HEK293 (cell line): ENCODE measurements around the gene ENGASE.

Experiments used
- CTCF ChIA-PET: fragments of 350-600 bp; formaldehyde crosslinking; extraction: SDS; loops from one replicate; lab custom pipeline; 2021; ENCODE audit warnings: antibody characterized with exemption; lab: Yijun Ruan, JAX
- POLR2A ChIA-PET: fragments of 300-600 bp; formaldehyde crosslinking; extraction: SDS; loops from one replicate; lab custom pipeline; 2020; ENCODE audit warnings: antibody characterized with exemption, inconsistent platforms; lab: Yijun Ruan, JAX
- H3K27ac ChIP-seq: fragments of 200-500 bp; sonication (Bioruptor generic); 2 replicates; pipeline ENCODE4 v1.5.1; 2014; ENCODE audit warnings: low read depth, low read length, control low read depth, inconsistent platforms; ENCODE audit errors: extremely low read depth
- H3K36me3 ChIP-seq, 2 experiments: fragments of 200-500 bp in 1 of 2; sonication (Bioruptor generic) in 1 of 2; 1 replicate in 1 of 2; 2 replicates in 1 of 2; pipeline ENCODE4 v1.5.1; 2014 to 2017; ENCODE audit warnings: inconsistent platforms in 2 of 2, low read length in 2 of 2; ENCODE audit not compliant: control insufficient read depth in 2 of 2, insufficient read depth in 1 of 2
- H3K4me1 ChIP-seq: fragments of 200-500 bp; sonication (Bioruptor generic); 2 replicates; pipeline ENCODE4 v1.5.1; 2014; ENCODE audit warnings: mild to moderate bottlenecking, low read length, inconsistent platforms; ENCODE audit not compliant: control insufficient read depth, insufficient read depth
- H3K4me3 ChIP-seq: 2 replicates; pipeline ENCODE4 v1.5.1; 2011; ENCODE audit warnings: low read depth, mild to moderate bottlenecking, control low read depth, low read length, moderate library complexity
- H3K9me3 ChIP-seq: fragments of 200-500 bp; sonication (Bioruptor generic); 2 replicates; pipeline ENCODE4 v1.5.1; 2014; ENCODE audit warnings: low read depth, low read length, inconsistent platforms; ENCODE audit not compliant: control insufficient read depth, insufficient read depth
- GLI4 ChIP-seq: fragments of 450-650 bp; formaldehyde crosslinking; IDR thresholded peaks from 2 replicates; pipeline ENCODE4 v1.5.1; 2016; ENCODE audit warnings: missing biosample characterization, missing genetic modification characterization
- MYNN ChIP-seq: fragments of 450-650 bp; formaldehyde crosslinking; IDR thresholded peaks from 2 replicates; pipeline ENCODE4 v1.5.1; 2016; ENCODE audit warnings: missing biosample characterization, missing genetic modification characterization, borderline replicate concordance
- MZF1 ChIP-seq: fragments of 450-650 bp; formaldehyde crosslinking; IDR thresholded peaks from 2 replicates; pipeline ENCODE4 v1.5.1; 2017; ENCODE audit warnings: missing biosample characterization, missing genetic modification characterization, borderline replicate concordance
- PRDM1 ChIP-seq: fragments of 450-650 bp; formaldehyde crosslinking; IDR thresholded peaks from 2 replicates; pipeline ENCODE4; 2016; ENCODE audit warnings: missing biosample characterization, missing genetic modification characterization
- REPIN1 ChIP-seq: fragments of 450-650 bp; formaldehyde crosslinking; IDR thresholded peaks from 2 replicates; pipeline ENCODE4 v1.5.1; 2017; ENCODE audit warnings: missing biosample characterization, missing genetic modification characterization, low read depth
- ZBTB7A ChIP-seq: fragments of 450-650 bp; formaldehyde crosslinking; IDR thresholded peaks from 2 replicates; pipeline ENCODE4 v1.5.1; 2016; ENCODE audit warnings: low read depth, missing biosample characterization, missing genetic modification characterization
- ZNF121 ChIP-seq: fragments of 450-650 bp; formaldehyde crosslinking; IDR thresholded peaks from 2 replicates; pipeline ENCODE4 v1.5.1; 2016; ENCODE audit warnings: missing biosample characterization, missing genetic modification characterization
- ZNF175 ChIP-seq: fragments of 450-650 bp; formaldehyde crosslinking; IDR thresholded peaks from 2 replicates; pipeline ENCODE4 v1.5.1; 2016; ENCODE audit warnings: missing biosample characterization, missing genetic modification characterization
- ZNF211 ChIP-seq: fragments of 450-650 bp; formaldehyde crosslinking; IDR thresholded peaks from 2 replicates; pipeline ENCODE4 v1.5.1; 2016; ENCODE audit warnings: low read depth, missing biosample characterization, missing genetic modification characterization
- ZNF362 ChIP-seq: fragments of 450-650 bp; formaldehyde crosslinking; IDR thresholded peaks from 2 replicates; pipeline ENCODE4 v1.5.1; 2016; ENCODE audit warnings: missing biosample characterization, missing genetic modification characterization
- ZNF398 ChIP-seq: fragments of 450-650 bp; formaldehyde crosslinking; IDR thresholded peaks from 2 replicates; pipeline ENCODE4 v1.5.1; 2017; ENCODE audit warnings: missing biosample characterization, missing genetic modification characterization
- ZNF404 ChIP-seq: fragments of 450-650 bp; formaldehyde crosslinking; IDR thresholded peaks from 2 replicates; pipeline ENCODE4 v1.5.1; 2017; ENCODE audit warnings: missing biosample characterization, missing genetic modification characterization
- ZNF768 ChIP-seq: fragments of 450-650 bp; formaldehyde crosslinking; IDR thresholded peaks from 2 replicates; pipeline ENCODE4 v1.5.1; 2018; ENCODE audit warnings: missing biosample characterization, mild to moderate bottlenecking, missing genetic modification characterization
- ZSCAN16 ChIP-seq: fragments of 450-650 bp; formaldehyde crosslinking; IDR thresholded peaks from 2 replicates; pipeline ENCODE4 v1.5.1; 2016; ENCODE audit warnings: missing biosample characterization, missing genetic modification characterization
- ZXDB ChIP-seq: fragments of 450-650 bp; formaldehyde crosslinking; IDR thresholded peaks from 2 replicates; pipeline ENCODE4 v1.5.1; 2016; ENCODE audit warnings: missing biosample characterization, missing genetic modification characterization
- TF ChIP-seq, protein P1 (sequence below): fragments of 450-650 bp; formaldehyde crosslinking; IDR thresholded peaks from 2 replicates; pipeline ENCODE4 v1.5.1; 2016; ENCODE audit warnings: missing biosample characterization, missing genetic modification characterization
- TF ChIP-seq, protein P2 (sequence below): fragments of 450-650 bp; formaldehyde crosslinking; IDR thresholded peaks from 2 replicates; pipeline ENCODE4 v1.5.1; 2016; ENCODE audit warnings: missing biosample characterization, missing genetic modification characterization
- TF ChIP-seq, protein P3 (sequence below): fragments of 450-650 bp; formaldehyde crosslinking; IDR thresholded peaks from 2 replicates; pipeline ENCODE4 v1.5.1; 2016; ENCODE audit warnings: missing biosample characterization, missing genetic modification characterization

The ENGASE gene

GRCh38 chr17:79050551-79050950 lies 24.1 kb upstream of the ENGASE start:
- ChIA-PET POLR2A (no interaction called here), CTCF (interaction anchor here (0.6 to 3.0 kb wide), 3 partner anchors 9 to 343 kb away, joined by 3 to 15 read pairs (median 5); no protein-coding TSS in a partner anchor)

More at GRCh38 chr17:79050551-79050950, 24.1 kb upstream of the ENGASE start:
- TF ChIP-seq GLI4 (no peak), ZNF175 (no peak), ZNF398 (tag by site-specific recombination) (no peak), PRDM1 (no peak), ZNF121 (tag by site-specific recombination) (no peak), MZF1 (no peak), ZNF404 (tag by site-specific recombination) (no peak), ZNF362 (tag by site-specific recombination) (no peak), ZNF211 (tag by site-specific recombination) (no peak), ZNF768 (no peak), REPIN1 (tag by site-specific recombination) (no peak), MYNN (tag by site-specific recombination) (no peak), ZBTB7A (tag by site-specific recombination) (no peak), ZSCAN16 (no peak), ZXDB (tag by site-specific recombination) (no peak)
- TF ChIP-seq, protein P1, sequence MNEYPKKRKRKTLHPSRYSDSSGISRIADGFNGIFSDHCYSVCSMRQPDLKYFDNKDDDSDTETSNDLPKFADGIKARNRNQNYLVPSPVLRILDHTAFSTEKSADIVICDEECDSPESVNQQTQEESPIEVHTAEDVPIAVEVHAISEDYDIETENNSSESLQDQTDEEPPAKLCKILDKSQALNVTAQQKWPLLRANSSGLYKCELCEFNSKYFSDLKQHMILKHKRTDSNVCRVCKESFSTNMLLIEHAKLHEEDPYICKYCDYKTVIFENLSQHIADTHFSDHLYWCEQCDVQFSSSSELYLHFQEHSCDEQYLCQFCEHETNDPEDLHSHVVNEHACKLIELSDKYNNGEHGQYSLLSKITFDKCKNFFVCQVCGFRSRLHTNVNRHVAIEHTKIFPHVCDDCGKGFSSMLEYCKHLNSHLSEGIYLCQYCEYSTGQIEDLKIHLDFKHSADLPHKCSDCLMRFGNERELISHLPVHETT, result no peak
- TF ChIP-seq, protein P2, sequence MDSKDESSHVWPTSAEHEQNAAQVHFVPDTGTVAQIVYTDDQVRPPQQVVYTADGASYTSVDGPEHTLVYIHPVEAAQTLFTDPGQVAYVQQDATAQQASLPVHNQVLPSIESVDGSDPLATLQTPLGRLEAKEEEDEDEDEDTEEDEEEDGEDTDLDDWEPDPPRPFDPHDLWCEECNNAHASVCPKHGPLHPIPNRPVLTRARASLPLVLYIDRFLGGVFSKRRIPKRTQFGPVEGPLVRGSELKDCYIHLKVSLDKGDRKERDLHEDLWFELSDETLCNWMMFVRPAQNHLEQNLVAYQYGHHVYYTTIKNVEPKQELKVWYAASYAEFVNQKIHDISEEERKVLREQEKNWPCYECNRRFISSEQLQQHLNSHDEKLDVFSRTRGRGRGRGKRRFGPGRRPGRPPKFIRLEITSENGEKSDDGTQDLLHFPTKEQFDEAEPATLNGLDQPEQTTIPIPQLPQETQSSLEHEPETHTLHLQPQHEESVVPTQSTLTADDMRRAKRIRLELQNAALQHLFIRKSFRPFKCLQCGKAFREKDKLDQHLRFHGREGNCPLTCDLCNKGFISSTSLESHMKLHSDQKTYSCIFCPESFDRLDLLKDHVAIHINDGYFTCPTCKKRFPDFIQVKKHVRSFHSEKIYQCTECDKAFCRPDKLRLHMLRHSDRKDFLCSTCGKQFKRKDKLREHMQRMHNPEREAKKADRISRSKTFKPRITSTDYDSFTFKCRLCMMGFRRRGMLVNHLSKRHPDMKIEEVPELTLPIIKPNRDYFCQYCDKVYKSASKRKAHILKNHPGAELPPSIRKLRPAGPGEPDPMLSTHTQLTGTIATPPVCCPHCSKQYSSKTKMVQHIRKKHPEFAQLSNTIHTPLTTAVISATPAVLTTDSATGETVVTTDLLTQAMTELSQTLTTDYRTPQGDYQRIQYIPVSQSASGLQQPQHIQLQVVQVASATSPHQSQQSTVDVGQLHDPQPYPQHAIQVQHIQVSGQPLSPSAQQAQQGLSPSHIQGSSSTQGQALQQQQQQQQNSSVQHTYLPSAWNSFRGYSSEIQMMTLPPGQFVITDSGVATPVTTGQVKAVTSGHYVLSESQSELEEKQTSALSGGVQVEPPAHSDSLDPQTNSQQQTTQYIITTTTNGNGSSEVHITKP (tag by site-specific recombination), result no peak
- TF ChIP-seq, protein P3, sequence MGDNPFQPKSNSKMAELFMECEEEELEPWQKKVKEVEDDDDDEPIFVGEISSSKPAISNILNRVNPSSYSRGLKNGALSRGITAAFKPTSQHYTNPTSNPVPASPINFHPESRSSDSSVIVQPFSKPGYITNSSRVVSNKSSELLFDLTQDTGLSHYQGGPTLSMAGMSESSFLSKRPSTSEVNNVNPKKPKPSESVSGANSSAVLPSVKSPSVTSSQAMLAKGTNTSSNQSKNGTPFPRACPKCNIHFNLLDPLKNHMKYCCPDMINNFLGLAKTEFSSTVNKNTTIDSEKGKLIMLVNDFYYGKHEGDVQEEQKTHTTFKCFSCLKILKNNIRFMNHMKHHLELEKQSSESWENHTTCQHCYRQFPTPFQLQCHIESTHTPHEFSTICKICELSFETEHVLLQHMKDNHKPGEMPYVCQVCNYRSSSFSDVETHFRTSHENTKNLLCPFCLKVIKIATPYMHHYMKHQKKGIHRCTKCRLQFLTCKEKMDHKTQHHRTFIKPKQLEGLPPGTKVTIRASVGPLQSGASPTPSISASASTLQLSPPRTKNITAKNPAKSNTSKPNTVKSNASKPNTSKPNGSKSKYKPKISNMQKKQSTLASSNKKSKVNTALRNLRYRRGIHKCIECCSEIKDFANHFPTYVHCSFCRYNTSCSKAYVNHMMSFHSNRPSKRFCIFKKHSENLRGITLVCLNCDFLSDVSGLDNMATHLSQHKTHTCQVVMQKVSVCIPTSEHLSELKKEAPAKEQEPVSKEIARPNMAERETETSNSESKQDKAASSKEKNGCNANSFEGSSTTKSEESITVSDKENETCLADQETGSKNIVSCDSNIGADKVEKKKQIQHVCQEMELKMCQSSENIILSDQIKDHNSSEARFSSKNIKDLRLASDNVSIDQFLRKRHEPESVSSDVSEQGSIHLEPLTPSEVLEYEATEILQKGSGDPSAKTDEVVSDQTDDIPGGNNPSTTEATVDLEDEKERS, result no peak
- no peak overlapping the region for H3K4me3 ChIP-seq
- no peaks in the 10 kb centered on the region for H3K4me1 ChIP-seq
- peaks cover 0 to 3% of the 10 kb centered on the region in 2 experiments; a peak in 1 of 3 replicates for H3K36me3 ChIP-seq
- no peaks in the 10 kb centered on the region for H3K9me3 ChIP-seq
- H3K27ac ChIP-seq, result no peak overlapping the region
